ENCODE results near the gene TMEM54. TPM values are rescaled to one million over a fixed set of nuclear protein-coding genes. Genes with fewer than 3 reads are reported as not detected.
A peak's percentile ranks its signal among the peaks of the same experiment; 100 is the strongest.

TMEM54 gene
- total and polyA plus RNA-seq, 2 donors (not counting 1 experiment from before 2014, with no cell fraction given), result 24.2 to 69.9 TPM

DNA sequence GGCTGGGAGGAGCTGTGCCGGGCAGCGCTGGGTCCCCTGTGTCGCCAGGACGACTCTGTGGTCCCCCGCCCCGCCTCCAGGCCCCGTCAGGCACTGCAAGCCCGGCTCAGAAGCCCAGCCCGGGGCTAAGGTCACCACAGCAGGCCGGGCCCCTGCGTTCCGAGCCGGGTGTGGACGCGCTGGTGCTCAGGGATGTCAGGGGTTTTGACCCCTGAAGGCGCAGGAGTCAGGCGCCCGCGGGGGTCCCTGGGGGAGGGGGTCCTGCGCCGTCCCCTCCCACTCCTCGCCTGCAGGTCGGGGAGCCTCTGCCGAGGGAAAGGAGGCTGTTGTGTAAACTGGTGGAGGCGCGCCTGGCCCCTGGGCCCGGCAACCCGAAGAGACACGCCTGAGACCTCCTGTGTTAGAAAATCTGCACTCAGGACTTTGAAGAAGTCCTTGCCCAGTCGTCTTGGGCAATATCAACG, 23.7 kb upstream of the TMEM54 start:
- no peak overlapping the region for H3K4me3 ChIP-seq (replicated peaks in 1 of 4; ENCODE audit: control extremely low read depth in 1 of 4, insufficient read depth in 1 of 4, low read depth in 3 of 4, low read length in 4 of 4)
- no peaks in the 10 kb centered on the region for H3K79me2 ChIP-seq (ENCODE audit: control insufficient read depth, insufficient read depth, low read length)
- H3K36me3 ChIP-seq (ENCODE audit: control insufficient read depth, insufficient read depth, low read length), result no peaks in the 10 kb centered on the region
- H3K4me1 ChIP-seq (ENCODE audit: control insufficient read depth, extremely low read depth, insufficient read depth, low read length), result no peaks in the 10 kb centered on the region
- no peaks in the 10 kb centered on the region for H4K20me1 ChIP-seq (ENCODE audit: control insufficient read depth, extremely low read depth, insufficient read depth, low read length)
- no peaks in the 10 kb centered on the region for H3K9me3 ChIP-seq (ENCODE audit: control insufficient read depth, insufficient read depth, low read depth, low read length)
- H3K4me2 ChIP-seq (ENCODE audit: extremely low read depth, insufficient read depth, low read length), result no peak overlapping the region
- TF ChIP-seq, protein P1, sequence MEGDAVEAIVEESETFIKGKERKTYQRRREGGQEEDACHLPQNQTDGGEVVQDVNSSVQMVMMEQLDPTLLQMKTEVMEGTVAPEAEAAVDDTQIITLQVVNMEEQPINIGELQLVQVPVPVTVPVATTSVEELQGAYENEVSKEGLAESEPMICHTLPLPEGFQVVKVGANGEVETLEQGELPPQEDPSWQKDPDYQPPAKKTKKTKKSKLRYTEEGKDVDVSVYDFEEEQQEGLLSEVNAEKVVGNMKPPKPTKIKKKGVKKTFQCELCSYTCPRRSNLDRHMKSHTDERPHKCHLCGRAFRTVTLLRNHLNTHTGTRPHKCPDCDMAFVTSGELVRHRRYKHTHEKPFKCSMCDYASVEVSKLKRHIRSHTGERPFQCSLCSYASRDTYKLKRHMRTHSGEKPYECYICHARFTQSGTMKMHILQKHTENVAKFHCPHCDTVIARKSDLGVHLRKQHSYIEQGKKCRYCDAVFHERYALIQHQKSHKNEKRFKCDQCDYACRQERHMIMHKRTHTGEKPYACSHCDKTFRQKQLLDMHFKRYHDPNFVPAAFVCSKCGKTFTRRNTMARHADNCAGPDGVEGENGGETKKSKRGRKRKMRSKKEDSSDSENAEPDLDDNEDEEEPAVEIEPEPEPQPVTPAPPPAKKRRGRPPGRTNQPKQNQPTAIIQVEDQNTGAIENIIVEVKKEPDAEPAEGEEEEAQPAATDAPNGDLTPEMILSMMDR (conservative IDR thresholded peaks at IDR 0.05 in 1 of 2, IDR thresholded peaks at IDR 0.05 in 1 of 2; ENCODE audit: low read depth in 1 of 2, low read length in 2 of 2), result peak in 1 of 2 donors; percentile 5
- no peak for TF ChIP-seq EZH2 (IDR thresholded peaks at IDR 0.05; ENCODE audit: low read length, missing control alignments)
- H3K27ac ChIP-seq (ENCODE audit: insufficient read depth, low read length), result no peak overlapping the region
- H2AFZ ChIP-seq (ENCODE audit: low read length), result no peak overlapping the region
- no peak overlapping the region for H3K9ac ChIP-seq (ENCODE audit: insufficient read depth, low read length)
- no peak for DNase-seq (ENCODE audit: low read depth in 2 of 2)
- no peaks in the 10 kb centered on the region for H3K27me3 ChIP-seq (ENCODE audit: control insufficient read depth, insufficient read depth, low read length)

DNA sequence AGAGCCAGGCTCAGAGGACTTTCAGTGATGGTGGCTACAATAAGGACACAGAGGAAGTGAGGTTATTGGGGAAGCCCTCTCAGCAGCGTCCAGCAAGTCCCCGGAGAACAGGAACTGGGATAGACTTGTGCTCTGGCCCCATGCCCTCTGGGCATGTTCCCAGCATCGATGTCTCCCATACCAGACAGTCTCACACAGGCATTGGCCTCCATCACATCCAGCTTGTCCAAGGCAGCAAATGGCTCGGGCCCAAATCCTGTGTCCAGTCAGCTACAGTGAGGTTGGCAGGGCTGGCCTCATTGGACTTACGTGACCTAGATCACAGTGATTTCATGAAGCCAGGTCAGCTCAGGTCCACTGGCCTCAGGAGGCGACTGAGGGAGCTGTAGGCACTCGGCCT, 19.6 kb upstream of the TMEM54 start:
- Histone ChIP-seq H3K36me3 (ENCODE audit: control insufficient read depth, insufficient read depth, low read length) (no peaks in the 10 kb centered on the region), H2AFZ (ENCODE audit: low read length) (no peak overlapping the region), H3K4me3 (replicated peaks in 1 of 4; ENCODE audit: control extremely low read depth in 1 of 4, insufficient read depth in 1 of 4, low read depth in 3 of 4, low read length in 4 of 4) (no peak overlapping the region), H3K27me3 (ENCODE audit: control insufficient read depth, insufficient read depth, low read length) (no peaks in the 10 kb centered on the region), H3K27ac (ENCODE audit: insufficient read depth, low read length) (no peak overlapping the region), H3K4me2 (ENCODE audit: extremely low read depth, insufficient read depth, low read length) (no peak overlapping the region), H3K9me3 (ENCODE audit: control insufficient read depth, insufficient read depth, low read depth, low read length) (no peaks in the 10 kb centered on the region), H3K9ac (ENCODE audit: insufficient read depth, low read length) (no peak overlapping the region), H3K4me1 (ENCODE audit: control insufficient read depth, extremely low read depth, insufficient read depth, low read length) (no peaks in the 10 kb centered on the region), H4K20me1 (ENCODE audit: control insufficient read depth, extremely low read depth, insufficient read depth, low read length) (no peaks in the 10 kb centered on the region), H3K79me2 (ENCODE audit: control insufficient read depth, insufficient read depth, low read length) (no peaks in the 10 kb centered on the region)
- TF ChIP-seq EZH2 (IDR thresholded peaks at IDR 0.05; ENCODE audit: low read length, missing control alignments), result no peak
- TF ChIP-seq, protein P1 (conservative IDR thresholded peaks at IDR 0.05 in 1 of 2, IDR thresholded peaks at IDR 0.05 in 1 of 2; ENCODE audit: low read depth in 1 of 2, low read length in 2 of 2), result no peak
- DNase-seq (ENCODE audit: low read depth in 2 of 2), result no peak

DNA sequence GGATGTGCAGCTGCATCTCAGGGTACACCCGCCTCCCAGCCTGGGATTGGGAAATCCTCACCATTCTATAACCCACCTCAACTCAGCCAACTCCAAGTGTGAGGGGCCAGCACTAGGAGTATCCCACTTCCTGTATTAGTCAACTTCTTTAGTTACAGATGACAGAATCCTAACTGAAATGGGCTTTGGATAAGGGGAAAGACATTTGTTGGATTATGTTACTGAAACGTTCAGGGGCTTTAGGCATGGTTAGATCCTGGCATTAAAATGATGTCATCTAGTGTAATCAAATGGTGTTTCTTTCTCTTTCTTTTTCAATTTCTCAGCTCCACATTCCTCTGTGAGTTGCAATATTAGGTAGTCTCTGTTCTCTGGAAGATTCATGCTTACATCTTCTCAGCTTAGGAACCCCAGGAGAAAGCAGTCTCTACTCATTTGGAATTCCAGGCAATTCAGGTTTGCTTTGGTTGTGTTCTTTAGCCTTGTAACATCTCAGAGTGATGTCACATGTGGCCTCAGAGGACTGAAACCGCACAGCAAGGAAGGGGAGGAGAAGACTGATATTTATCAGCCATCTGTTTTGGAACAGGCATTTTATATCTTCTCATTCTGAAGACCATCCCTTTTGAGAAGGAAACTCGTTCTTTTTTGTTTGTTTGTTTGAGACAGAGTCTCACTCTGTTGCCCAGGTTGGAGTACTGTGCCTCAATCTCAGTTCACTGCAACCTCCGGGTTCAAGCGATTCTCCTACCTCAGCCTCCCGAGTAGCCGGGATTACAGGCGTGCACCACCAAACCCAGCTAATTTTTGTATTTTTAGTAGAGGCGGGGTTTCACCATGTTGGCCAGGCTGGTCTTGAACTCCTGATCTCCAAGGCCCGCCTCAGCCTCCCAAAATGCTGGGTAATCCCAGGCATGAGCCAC, 18.9 kb upstream of the TMEM54 start:
- Histone ChIP-seq H4K20me1 (ENCODE audit: control insufficient read depth, extremely low read depth, insufficient read depth, low read length) (no peaks in the 10 kb centered on the region), H3K27me3 (ENCODE audit: control insufficient read depth, insufficient read depth, low read length) (no peaks in the 10 kb centered on the region), H3K4me2 (ENCODE audit: extremely low read depth, insufficient read depth, low read length) (no peak overlapping the region), H3K4me1 (ENCODE audit: control insufficient read depth, extremely low read depth, insufficient read depth, low read length) (no peaks in the 10 kb centered on the region), H3K9ac (ENCODE audit: insufficient read depth, low read length) (no peak overlapping the region), H2AFZ (ENCODE audit: low read length) (no peak overlapping the region), H3K9me3 (ENCODE audit: control insufficient read depth, insufficient read depth, low read depth, low read length) (no peaks in the 10 kb centered on the region), H3K36me3 (ENCODE audit: control insufficient read depth, insufficient read depth, low read length) (no peaks in the 10 kb centered on the region), H3K4me3 (replicated peaks in 1 of 4; ENCODE audit: control extremely low read depth in 1 of 4, insufficient read depth in 1 of 4, low read depth in 3 of 4, low read length in 4 of 4) (peak overlapping the region in 1 of 4 experiments; percentile 4), H3K79me2 (ENCODE audit: control insufficient read depth, insufficient read depth, low read length) (no peaks in the 10 kb centered on the region), H3K27ac (ENCODE audit: insufficient read depth, low read length) (no peak overlapping the region)
- DNase-seq (ENCODE audit: low read depth in 2 of 2), result peak; percentile 65 to 76
- no peak for TF ChIP-seq EZH2 (IDR thresholded peaks at IDR 0.05; ENCODE audit: low read length, missing control alignments)
- TF ChIP-seq, protein P1 (conservative IDR thresholded peaks at IDR 0.05 in 1 of 2, IDR thresholded peaks at IDR 0.05 in 1 of 2; ENCODE audit: low read depth in 1 of 2, low read length in 2 of 2), result no peak
